GM04503 (cell line): ENCODE data around the gene RAB1A.
"Not testable (repeated sequence)": the region's sequence is repeated elsewhere in the genome, so short reads cannot be mapped to it uniquely, and the experiment has no call there.

Experiments
- DNase-seq: peaks from one replicate; pipeline ENCODE4 v3.0.0-alpha.2; 2012; ENCODE audit warnings: low read depth

Gene RAB1A

GRCh38 chr2:65129826-65130663, at the start of gene RAB1A:
Gene RAB1A (minus strand): TSS chr2:65130106. CDS start chr2:65129915, 191 bp downstream.
- DNase-seq = peak; percentile 92

GRCh38 chr2:65177751-65178442, 48.0 kb upstream of the RAB1A start:
- no peak for DNase-seq

- no peak for DNase-seq
Measured at GRCh38 chr2:65175894-65176530, 46.1 kb upstream of the RAB1A start.

- not testable (repeated sequence) for DNase-seq
Measured at GRCh38 chr2:65174031-65174430, 44.1 kb upstream of the RAB1A start.

- DNase-seq = no peak
Measured at GRCh38 chr2:65172994-65173790, 43.3 kb upstream of the RAB1A start.

- not testable (repeated sequence) for DNase-seq
Measured at GRCh38 chr2:65170611-65171477, 40.9 kb upstream of the RAB1A start.

- no peak for DNase-seq
Measured at GRCh38 chr2:65169760-65170136, 39.8 kb upstream of the RAB1A start.

- no peak for DNase-seq
Measured at GRCh38 chr2:65165558-65165957, 35.7 kb upstream of the RAB1A start.

- DNase-seq = no peak
Measured at GRCh38 chr2:65164426-65164891, 34.6 kb upstream of the RAB1A start.

GRCh38 chr2:65161551-65162100, 31.7 kb upstream of the RAB1A start:
- no peak for DNase-seq

GRCh38 chr2:65159906-65160305, 30.0 kb upstream of the RAB1A start:
- DNase-seq = no peak

- no peak for DNase-seq
Measured at GRCh38 chr2:65159261-65159660, 29.4 kb upstream of the RAB1A start.

GRCh38 chr2:65158557-65158956, 28.7 kb upstream of the RAB1A start:
- DNase-seq = no peak

GRCh38 chr2:65157856-65158255, 27.9 kb upstream of the RAB1A start:
- not testable (repeated sequence) for DNase-seq

- DNase-seq = no peak
Measured at GRCh38 chr2:65156041-65156440, 26.1 kb upstream of the RAB1A start.

- no peak for DNase-seq
Measured at GRCh38 chr2:65153515-65153914, 23.6 kb upstream of the RAB1A start.

GRCh38 chr2:65146078-65146477, 16.2 kb upstream of the RAB1A start:
- no peak for DNase-seq

GRCh38 chr2:65144571-65144970, 14.7 kb upstream of the RAB1A start:
- DNase-seq = no peak

GRCh38 chr2:65142515-65142914, 12.6 kb upstream of the RAB1A start:
- DNase-seq = no peak

GRCh38 chr2:65137197-65137775, 7.4 kb upstream of the RAB1A start:
- no peak for DNase-seq
